Ectodermal cell (in vitro differentiated cells): ENCODE data around the gene STC2. TPM values are rescaled to one million over a fixed set of nuclear protein-coding genes. Genes with fewer than 3 reads are reported as not detected.
"Not testable (repeated sequence)": the region's sequence is repeated elsewhere in the genome, so short reads cannot be mapped to it uniquely, and the experiment has no call there.

Experiments
- H3K27ac ChIP-seq: 2 replicates; pipeline ENCODE4 v1.7.0; 2013; ENCODE audit warnings: mild to moderate bottlenecking, low read depth, low read length; ENCODE audit not compliant: insufficient read depth, poor library complexity, severe bottlenecking
- H3K27me3 ChIP-seq: 2 replicates; pipeline ENCODE4 v1.7.0; 2013; ENCODE audit warnings: mild to moderate bottlenecking, low read length; ENCODE audit not compliant: insufficient read depth, control insufficient read depth, poor library complexity, severe bottlenecking
- H3K36me3 ChIP-seq: one replicate; pipeline ENCODE4 v1.7.0; 2013; ENCODE audit warnings: low read length; ENCODE audit not compliant: control insufficient read depth, insufficient read depth
- H3K4me1 ChIP-seq: one replicate; pipeline ENCODE4 v1.7.0; 2013; ENCODE audit warnings: low read length; ENCODE audit not compliant: control insufficient read depth, insufficient read depth
- H3K4me3 ChIP-seq: 2 replicates; pipeline ENCODE4 v1.7.0; 2013; ENCODE audit warnings: low read depth, low read length, control low read depth; ENCODE audit not compliant: insufficient read depth
- H3K9me3 ChIP-seq: 2 replicates; pipeline ENCODE4 v1.7.0; 2013; ENCODE audit warnings: mild to moderate bottlenecking, low read length, moderate library complexity; ENCODE audit not compliant: control insufficient read depth
- WGBS, 2 experiments: methylation state at CpG; one replicate each; pipeline ENCODE4 v1.1.7; 2013; ENCODE audit warnings: missing lambda C conversion rate in 2 of 2; 5-methylcytosine and 5-hydroxymethylcytosine counted together
- polyA plus RNA-seq, 4 experiments: library from polyadenylated mRNA; stranded (reverse); fragments of 50-300 nt; gene quantifications; one replicate each; pipeline ENCODE4 v1.2.3, GENCODE V29; 2013

Gene STC2, protein sequence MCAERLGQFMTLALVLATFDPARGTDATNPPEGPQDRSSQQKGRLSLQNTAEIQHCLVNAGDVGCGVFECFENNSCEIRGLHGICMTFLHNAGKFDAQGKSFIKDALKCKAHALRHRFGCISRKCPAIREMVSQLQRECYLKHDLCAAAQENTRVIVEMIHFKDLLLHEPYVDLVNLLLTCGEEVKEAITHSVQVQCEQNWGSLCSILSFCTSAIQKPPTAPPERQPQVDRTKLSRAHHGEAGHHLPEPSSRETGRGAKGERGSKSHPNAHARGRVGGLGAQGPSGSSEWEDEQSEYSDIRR
- polyA plus RNA-seq (2013, experiment 1 of 4), result 12.1 TPM
- polyA plus RNA-seq (2013, experiment 2 of 4), result 12.8 TPM
- polyA plus RNA-seq (2013, experiment 3 of 4), result 10.3 TPM
- polyA plus RNA-seq (2013, experiment 4 of 4), result 9.4 TPM

DNA sequence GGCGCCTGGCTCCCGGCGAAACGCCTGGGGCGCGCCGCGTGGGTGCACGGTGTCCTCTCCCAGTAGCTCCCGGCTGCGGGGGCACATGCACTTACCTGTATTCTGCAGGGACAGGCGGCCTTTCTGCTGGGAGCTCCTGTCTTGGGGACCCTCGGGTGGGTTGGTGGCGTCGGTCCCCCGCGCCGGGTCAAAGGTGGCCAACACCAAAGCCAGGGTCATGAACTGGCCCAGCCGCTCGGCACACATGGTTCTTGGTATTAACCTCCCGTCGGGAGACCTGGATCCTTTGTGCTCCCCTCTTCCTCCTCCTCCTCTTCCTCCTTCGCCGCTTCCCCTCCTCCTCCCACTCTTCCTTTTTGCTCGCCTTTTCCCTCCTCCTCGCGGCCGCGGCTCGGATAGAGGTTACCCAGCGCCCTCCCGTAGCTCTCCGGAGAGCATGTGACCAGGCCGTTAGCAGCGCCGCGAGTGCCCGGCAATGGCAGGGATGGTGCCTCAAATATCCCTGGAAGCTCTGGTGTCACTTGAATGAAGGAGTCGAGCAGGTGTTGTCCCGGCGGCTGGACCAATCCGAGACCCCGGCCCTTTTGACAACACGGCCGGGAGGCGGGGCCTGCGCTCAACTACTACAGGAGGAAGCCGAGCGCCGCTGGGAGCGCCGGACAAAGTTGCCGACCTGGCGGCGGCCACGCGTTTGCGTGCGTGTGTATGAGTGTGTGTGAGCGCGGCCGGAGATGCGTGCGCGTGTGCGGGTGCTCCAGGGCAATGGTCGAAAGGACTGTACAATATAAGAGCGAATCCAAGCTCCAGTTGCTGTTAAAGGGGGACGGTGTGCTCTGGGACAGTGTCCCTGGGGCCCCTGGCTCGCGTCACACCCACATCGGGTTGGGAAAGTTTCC is at the start of gene STC2:
TSS of gene STC2 (minus strand) at position 467 of the 896 bp plus-strand sequence. CDS start at position 246, 221 bp downstream.
- 0% methylated on average over 72 of the region's 72 CpGs for WGBS, 2 experiments
- H3K27ac ChIP-seq, result no peak within 1 kb of the TSS

DNA sequence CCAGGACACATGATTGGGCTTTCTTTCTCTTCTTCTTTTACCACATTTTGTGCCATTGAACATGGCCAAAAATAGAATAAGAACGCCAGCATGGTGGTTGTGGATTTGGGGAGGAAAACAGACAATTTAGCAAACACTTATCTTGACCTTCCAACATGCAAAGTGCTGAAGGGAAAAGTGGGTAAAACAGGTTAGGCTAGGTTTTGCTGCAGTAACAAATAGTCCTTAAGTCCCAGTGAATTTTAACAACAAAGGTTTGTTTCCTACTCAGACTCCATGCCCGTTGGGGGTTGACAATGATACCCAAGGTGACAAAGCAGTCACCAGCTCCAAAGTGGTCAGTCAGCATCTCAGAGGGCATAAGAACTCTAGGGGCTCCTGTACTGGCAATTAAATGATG is 43.2 kb upstream of the STC2 start:
- Histone ChIP-seq H3K36me3 (no peaks in the 10 kb centered on the region), H3K27me3 (no peaks in the 10 kb centered on the region), H3K4me3 (no peak overlapping the region), H3K27ac (no peak overlapping the region), H3K9me3 (peaks cover 6% of the 10 kb centered on the region), H3K4me1 (no peaks in the 10 kb centered on the region)
- 80 to 93% methylated on average over 1 to 2 of the region's 2 CpGs for WGBS, 2 experiments

More for the DNA sequence above, at the start of gene STC2:
- Histone ChIP-seq H3K4me3 (peak within 1 kb of the TSS; percentile 64), H3K36me3 (no peaks in the 10 kb centered on the region), H3K4me1 (peaks cover 29% of the 10 kb centered on the region), H3K9me3 (no peaks in the 10 kb centered on the region), H3K27me3 (peaks cover 68% of the 10 kb centered on the region)

DNA sequence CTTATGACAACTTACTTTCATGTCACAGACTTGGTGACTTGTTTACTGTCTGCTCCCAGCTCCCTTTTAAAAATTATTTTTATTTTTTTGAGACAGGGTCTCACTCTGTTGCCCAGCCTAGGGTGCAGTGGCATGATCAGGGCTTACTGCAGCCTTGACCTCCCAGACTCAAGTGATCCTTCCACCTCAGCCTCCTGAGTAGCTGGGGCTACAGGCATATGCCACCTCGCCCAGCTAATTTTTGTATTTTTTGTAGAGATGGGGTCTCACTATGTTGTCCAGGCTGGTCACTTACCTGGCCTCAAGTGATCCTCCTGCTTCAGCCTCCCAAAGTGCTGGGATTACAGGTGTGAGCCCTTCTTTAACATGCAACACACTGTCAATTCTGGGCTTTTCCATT is 35.2 kb upstream of the STC2 start:
- not testable (repeated sequence) for H3K36me3 ChIP-seq, H3K4me1 ChIP-seq, H3K27ac ChIP-seq, H3K27me3 ChIP-seq, H3K9me3 ChIP-seq, H3K4me3 ChIP-seq
- WGBS, 2 experiments, result 80 to 88% methylated on average over 1 of the region's 1 CpG

DNA sequence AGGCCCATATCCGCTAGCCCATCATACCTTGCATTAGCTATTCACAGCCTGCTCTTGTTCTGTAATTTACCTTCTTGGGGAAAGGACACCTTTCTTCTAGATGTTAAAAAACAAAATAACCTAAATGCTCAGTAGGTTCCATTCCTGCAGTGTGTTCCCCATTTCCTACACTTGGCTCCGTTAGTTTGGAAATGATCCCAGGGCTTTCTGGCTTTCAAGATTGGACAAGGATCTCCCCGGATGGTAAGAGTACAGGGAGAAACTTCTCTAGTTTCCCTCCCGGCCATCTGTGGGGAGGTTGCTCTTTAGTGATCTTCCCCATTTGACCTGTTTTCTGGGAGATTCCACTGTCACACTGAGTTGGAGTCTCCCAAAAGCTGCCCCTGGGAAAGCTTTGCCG is 27.3 kb upstream of the STC2 start:
- H3K4me1 ChIP-seq, result peaks cover 16% of the 10 kb centered on the region
- no peaks in the 10 kb centered on the region for H3K36me3 ChIP-seq
- H3K9me3 ChIP-seq, result no peaks in the 10 kb centered on the region
- no peak overlapping the region for H3K27ac ChIP-seq
- no peak overlapping the region for H3K4me3 ChIP-seq
- no peaks in the 10 kb centered on the region for H3K27me3 ChIP-seq
- 89 to 91% methylated on average over 5 of the region's 5 CpGs for WGBS, 2 experiments

DNA sequence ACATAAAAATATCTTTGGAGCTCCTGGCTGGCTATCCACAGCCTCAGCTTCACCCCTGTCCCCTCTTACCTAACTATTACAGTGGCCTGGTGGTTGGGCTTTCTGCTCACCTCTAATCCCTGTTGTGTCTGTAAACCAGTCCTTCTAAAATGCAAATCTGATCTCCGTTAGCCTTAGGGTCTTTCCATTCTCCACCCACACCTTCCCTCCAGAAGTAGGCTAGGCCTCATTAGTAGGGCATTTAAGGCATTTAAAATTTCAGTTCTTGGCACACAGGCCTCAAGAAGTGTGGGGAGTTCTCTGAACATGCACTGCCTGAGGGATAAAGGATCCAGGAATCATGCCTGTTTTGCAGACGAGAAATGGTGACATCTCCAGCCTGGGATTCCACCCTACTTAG is 26.4 kb upstream of the STC2 start:
- H3K4me3 ChIP-seq, result no peak overlapping the region
- no peaks in the 10 kb centered on the region for H3K27me3 ChIP-seq
- no peaks in the 10 kb centered on the region for H3K36me3 ChIP-seq
- 66 to 85% methylated on average over 2 of the region's 2 CpGs for WGBS, 2 experiments
- H3K9me3 ChIP-seq, result no peaks in the 10 kb centered on the region
- peaks cover 16% of the 10 kb centered on the region for H3K4me1 ChIP-seq
- no peak overlapping the region for H3K27ac ChIP-seq

DNA sequence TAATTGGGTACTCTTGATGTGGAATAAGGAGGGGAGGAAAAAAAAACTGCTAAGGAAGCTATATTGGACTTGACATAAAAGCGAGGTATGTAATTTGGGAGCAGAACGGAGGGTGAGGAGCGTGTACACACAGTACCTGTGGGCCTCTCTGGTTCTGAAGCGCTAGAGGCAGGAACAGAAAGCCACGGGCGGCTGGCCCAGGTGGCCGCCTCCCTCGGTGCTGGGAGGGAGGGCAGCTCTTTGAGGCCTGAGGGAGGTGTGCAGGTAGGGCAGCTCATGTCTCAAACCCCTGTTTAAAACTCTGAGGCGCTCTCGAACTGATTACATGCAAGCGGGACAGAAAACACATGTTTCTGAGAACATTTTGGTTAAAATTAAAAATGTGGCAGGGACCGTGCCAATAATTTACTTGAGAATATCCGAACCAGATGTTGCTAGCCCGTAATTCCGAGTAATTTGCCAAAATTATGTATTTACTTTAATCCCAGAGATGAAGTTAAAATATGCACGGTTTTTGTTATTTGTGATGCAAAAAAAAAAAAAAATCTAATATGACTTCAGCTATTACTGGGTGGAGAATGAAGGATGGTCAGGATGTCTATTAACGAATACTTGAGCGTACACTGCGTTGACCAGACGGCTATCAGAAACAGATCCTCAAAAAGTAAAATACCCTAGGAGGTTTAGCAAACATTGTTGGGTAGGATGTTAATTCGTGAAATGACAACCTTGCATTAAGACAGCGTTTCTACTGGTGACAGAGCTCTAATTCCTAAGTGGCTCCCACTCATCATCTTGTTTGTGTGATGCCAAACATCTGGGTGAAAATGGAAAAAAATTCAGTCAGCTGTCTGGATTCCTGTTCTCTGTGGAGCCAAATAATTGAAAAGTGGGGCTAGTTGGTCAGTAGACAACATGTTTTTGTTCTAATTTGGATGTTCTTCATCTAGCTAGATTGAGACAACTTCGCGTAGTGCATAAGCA is 24.4 kb upstream of the STC2 start:
- no peak overlapping the region for H3K27ac ChIP-seq
- peaks cover 16% of the 10 kb centered on the region for H3K4me1 ChIP-seq
- no peak overlapping the region for H3K4me3 ChIP-seq
- 93 to 94% methylated on average over 23 to 24 of the region's 24 CpGs for WGBS, 2 experiments
- no peaks in the 10 kb centered on the region for H3K36me3 ChIP-seq
- no peaks in the 10 kb centered on the region for H3K27me3 ChIP-seq
- no peaks in the 10 kb centered on the region for H3K9me3 ChIP-seq

DNA sequence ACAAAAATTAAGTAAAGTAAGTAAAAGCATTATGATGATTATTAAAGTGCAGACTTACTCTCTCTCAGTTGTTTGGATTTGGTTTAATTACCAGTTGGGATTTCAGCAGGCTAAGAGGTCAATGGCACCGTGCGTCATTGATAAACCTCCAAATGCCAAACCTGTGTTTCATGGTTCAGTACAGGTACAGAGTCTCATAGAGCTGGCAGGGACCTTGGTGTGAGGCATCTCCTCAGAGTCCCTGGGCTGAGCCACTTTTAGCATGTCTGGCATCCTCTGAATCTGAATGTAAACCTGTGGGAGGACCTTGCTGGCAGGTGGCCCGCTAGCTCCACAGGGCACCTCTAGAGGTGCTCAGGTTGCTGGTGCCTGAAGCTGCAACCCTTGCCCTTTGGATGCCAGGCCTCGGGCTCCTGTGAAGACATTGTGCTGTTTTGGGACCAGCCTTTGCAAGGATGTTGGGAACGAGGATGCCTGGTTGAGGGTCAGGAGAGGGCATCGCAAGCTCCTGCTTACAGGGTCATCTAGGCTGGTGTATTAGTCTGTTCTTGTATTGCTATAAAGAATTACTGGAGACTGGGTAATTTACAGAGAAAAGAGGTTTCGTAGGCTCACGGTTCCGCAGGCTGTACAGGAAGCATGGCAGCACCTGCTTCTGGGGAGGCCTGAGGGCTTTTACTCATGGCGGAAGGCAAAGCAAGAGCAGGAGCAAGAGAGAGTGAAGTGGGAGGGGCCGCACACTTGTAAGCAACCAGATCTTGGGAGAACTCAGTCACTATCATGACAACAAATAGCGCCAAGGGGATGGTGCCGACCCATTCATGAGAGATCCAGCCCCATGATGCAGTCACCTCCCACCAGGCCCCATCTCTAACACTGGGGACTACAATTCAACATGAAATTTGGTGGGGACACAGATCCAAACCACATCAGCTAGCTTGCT is 14.9 kb upstream of the STC2 start:
- WGBS, 2 experiments, result 94 to 97% methylated on average over 13 of the region's 13 CpGs

DNA sequence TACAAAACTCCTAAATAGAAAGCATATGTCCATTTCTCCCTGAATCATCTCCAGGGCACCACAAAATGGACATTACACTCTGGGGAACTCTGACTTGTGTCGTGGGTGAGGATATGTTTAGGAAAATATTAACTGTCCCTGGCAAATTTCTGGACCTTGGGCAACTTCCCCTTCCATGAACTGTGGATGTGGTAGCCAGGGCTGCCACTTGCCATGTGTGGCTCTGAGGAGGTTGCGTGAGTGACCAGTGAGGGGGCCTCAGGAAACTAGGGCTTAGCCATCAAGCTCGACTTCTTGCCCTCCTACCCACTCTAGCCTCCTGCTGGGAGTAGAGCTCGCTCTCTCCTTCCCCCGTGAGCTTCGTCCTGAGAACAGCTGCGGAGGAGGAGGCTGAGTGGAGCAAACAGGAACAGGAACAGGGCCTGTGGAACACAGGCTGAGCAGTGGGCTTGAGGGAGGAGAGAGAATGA is 13.8 kb upstream of the STC2 start:
- no peaks in the 10 kb centered on the region for H3K27me3 ChIP-seq
- H3K27ac ChIP-seq, result no peak overlapping the region
- H3K36me3 ChIP-seq, result no peaks in the 10 kb centered on the region
- H3K4me3 ChIP-seq, result no peak overlapping the region
- WGBS, 2 experiments, result 52 to 57% methylated on average over 7 of the region's 7 CpGs
- H3K9me3 ChIP-seq, result no peaks in the 10 kb centered on the region
- H3K4me1 ChIP-seq, result peaks cover 8% of the 10 kb centered on the region

More for the DNA sequence above, 14.9 kb upstream of the STC2 start:
- H3K9me3 ChIP-seq, result no peaks in the 10 kb centered on the region
- H3K4me1 ChIP-seq, result peaks cover 8% of the 10 kb centered on the region
- no peak overlapping the region for H3K4me3 ChIP-seq
- H3K36me3 ChIP-seq, result no peaks in the 10 kb centered on the region
- no peak overlapping the region for H3K27ac ChIP-seq
- no peaks in the 10 kb centered on the region for H3K27me3 ChIP-seq

DNA sequence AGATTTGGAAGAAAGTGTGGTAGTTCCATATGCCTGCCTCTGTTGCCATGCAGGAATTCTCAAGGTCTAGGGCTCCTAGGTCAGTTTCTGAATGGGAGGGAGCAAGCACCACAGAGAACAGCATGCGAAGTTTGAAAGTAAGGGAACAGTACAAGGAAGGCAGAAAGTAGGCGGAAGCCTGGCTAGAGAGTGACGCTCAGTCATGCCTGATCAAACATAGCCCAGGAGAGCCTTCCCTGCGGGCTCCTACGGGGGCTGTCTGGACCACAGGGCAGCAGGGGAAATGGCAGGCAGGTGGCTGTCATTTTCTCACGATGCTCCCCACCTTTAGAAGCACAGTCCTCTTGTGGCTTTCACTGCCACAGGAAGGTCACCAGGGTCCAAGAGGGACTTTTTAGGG is 12.8 kb upstream of the STC2 start:
- H3K36me3 ChIP-seq, result no peaks in the 10 kb centered on the region
- no peak overlapping the region for H3K4me3 ChIP-seq
- 83 to 85% methylated on average over 6 of the region's 6 CpGs for WGBS, 2 experiments
- H3K27me3 ChIP-seq, result no peaks in the 10 kb centered on the region
- H3K9me3 ChIP-seq, result no peaks in the 10 kb centered on the region
- peaks cover 8% of the 10 kb centered on the region for H3K4me1 ChIP-seq
- H3K27ac ChIP-seq, result no peak overlapping the region
